GM19455 (cell line): ENCODE measurements around the gene STX10.
A peak's percentile ranks its signal among the peaks of the same experiment; 100 is the strongest.

Experiments
- ATAC-seq: cut with Tn5 transposase; IDR thresholded peaks from one replicate; pipeline ENCODE4 v1.9.1; 2021; ENCODE audit not compliant: unreplicated experiment

Gene STX10

DNA sequence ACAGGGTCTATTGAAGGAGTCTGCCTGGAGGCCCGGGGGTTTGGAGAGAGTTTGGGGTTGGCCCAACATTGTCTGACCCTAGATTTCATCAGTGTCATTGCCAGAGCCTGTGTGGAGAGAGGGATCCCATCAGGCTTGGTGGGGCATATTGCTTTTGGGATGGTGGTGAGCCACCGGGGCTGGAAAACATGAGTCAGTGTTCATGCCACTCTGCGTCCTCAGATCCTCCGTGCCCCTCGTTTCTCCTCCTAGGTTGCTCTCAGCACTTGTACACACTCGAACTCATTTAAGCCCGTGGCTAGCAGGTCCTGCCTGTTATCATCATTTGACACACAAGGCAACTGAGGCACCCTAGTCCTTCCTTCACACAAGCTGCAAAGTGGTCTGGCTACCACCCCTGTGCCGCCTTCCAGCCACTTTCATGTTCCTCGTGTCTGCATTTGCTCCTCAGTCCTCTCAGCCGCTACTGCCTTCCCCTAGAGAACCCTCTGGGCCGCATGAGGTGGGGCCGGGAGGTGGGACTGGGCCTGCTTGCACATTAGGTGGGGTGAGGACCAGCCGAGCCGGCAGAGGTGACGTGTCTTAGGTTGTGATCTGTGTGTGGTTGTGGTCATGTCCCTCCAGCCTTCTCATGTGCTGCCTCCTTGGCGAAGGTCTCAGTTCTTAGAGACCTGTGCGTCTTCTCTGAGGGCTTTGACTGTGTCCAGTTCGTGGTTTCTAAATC lies 28.5 kb downstream of the STX10 start:
- no peak for ATAC-seq

DNA sequence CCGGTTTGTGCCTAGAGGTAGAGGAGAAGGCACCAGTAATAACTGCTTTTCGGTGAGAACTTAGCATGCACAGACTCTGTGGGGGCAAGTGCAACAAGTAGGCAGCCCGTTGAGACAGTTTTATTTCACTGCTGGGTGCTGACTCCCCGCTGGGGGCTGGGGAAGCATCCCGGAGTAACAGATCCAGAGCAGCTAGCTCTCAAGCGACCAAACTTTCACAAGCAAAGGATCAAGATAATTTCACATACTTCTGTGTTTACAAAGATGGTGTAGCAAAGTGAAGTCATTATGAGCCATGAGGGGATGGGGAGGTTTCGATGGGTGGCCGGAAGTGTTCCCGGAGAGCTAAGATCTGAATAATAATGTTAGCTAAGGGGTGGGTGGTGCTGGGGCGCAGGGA lies 29.4 kb downstream of the STX10 start:
- ATAC-seq, result no peak

DNA sequence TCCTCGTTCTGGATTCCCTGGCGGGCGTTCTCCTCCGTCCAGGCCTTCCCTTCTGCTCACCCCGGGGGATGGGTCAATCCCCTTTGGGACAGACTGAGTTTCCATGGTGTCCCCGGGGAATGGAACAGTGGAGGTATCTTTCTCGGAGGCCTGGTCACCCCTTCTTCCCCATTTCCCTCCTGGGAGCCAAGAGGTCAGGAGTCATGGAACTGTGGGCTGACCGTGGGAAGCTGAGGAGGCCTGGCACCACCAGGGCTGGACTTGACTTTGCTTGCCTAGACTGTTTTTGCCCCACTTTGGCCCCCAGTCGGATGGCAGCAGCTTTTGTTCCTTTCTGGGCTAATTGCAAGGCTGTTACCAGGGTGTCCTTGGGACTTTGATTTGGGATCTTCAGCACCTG lies 30.1 kb downstream of the STX10 start:
- ATAC-seq, result no peak

DNA sequence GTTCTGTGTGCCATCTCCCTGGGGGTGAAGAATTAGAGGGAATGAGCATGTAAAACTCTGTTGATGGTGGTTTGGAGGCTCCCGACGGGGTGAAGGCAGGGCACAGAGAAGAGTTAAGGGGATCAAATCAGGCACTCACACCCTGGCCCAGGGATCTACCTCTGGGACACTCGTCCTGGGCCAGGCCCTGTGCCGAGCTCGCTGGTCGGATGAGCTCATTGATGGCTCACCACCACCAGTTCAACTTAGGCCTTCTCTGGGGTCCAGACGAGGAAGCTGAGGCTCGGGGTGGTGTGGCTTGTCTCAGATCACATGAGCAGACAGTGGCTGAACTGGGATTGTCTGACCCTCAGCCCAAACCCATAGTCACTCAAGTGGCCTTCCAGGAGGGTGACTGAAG lies 30.5 kb downstream of the STX10 start:
- no peak for ATAC-seq

DNA sequence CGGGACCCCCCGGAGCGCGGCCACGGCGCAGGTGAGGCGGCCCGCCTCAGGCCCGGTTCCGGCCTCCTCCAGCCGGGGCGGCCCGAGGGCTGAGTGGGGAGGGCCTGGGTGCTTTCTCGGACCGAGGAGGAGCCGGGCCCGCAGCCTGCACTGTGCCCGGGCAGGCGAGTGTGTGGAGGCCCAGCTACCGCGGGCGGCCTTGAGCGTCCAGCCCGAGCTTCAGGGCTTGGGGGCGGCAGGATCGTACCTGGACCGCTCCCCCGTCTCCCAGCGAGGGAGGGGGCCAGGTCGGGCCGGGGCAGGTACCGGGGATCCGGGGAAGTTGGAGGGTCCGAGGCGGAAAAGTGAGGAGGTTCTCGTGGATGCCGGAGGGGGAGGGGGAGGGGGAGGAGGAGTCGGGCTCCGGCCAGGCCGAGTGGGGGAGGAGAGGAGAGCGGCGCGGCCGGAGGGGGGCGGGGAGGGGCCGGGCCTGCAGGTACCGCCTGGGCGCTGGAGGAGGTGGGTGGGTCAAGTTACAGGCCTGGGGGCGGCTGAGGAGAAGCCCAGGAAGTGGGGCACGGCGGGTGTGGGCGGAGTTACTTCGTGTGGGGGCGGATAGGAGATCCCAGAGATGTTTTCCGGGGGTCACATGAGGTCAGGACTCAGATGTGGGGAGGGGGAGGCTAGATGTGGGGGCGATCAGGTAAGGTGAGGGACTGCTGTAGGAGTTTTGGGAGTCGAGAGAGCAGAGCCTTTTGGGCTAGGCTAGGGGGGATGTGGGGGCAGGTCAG lies 31.6 kb downstream of the STX10 start:
- no peak for ATAC-seq

DNA sequence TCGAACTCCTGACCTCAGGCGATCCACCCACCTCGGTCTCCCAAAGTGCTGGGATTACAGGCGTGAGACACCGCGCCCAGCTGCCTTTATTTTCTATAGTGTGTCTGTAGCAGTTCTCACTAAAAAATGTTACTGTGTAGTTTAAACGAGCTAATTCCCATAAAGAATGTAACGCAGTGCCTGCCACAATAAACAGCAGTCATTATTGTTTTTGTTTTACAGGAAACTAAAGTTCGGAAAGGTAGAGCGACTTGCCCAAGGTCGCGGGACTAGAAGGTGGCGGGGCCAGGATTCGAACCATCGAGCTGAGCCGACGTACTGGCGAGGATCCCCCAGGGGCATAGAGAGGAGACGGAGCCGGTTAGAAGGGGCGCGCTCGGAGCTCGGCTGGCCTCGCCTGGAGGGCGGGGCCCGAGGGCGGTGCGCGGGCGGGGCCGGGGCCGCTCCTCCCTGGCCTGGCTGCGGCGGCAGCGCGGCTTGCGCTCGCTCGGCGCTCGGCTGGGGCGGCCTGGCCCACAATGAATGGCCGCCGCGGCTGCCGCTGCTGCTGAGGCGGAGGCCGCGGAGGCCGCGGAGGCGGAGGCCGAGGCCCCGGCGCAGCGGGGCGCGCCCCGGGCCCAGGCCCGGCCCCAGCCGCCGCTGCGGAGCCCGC lies 32.3 kb downstream of the STX10 start, which contains the start of gene NACC1:
TSS of gene NACC1 (plus strand) at position 493 of the 652 bp plus-strand sequence. CDS start 16,944 bp downstream, outside the sequence.
- no peak for ATAC-seq

DNA sequence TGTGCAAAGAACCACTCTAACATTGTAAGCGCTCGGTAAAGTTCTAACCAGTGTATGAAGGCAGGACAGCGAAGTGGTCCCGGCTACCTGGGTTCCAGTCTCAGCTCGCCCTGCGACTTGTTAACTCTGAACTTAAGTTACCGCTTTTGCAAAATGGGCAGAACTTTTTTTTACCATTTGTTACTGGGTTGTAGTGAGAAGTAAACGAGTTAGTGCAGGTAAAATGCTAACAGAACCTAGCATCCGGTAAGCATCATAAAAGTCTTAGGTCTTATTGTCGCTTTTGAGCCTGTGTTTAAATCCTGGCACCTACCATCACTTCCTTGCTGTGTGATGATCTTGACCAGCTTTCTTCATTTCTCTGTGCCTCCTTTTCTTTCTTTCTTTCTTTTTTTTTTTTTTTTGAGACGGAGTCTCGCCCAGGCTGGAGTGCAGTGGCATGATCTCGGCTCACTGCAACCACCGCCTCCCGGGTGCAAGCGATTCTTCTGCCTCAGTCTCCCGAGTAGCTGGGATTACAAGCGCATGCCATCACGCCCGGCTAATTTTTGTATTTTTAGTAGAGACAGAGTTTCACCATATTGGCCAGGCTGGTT lies 32.9 kb downstream of the STX10 start:
- ATAC-seq, result no peak

DNA sequence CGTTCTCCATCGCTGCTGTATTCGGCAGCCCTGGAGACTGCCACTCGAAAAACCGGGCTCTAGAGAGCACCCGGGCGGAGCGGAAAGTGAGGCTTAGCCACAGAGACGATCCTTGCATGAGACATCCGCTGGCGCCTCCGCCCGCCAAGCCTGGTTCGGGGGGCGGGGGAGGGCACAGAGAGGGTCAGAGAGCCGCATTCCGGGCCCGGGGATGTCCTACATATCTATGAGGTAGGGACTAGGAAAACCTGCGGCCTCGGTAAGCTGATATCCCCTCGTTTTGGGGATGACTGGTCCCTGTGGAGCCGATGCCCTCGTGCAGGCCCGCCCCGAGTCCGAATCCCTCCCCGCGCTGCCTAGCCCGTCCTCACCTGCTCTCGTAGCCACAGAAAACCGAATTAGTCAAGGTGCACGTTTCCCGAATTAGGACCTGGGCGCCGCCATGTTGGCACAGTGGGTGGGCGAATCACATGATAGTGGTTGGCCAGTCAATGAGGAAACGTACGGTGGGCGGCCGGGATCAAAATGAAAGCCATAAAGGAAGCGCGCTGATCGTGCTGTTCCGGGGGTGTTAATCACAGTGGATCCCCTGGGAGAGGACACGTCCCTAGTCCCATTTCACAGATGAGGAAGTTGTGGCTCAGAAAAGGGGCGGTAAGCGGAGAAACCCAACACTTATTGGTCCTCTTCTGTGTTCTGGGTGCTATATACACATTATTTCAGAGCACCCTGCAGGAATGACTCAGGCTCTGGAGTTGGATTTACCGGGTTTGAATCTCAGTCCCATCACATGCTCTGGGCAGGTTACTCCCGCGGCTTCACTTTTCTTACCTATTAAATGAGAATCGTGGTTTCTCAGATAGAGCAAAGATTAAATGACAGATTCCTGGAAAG lies 33.6 kb downstream of the STX10 start, which contains the start of gene TRMT1:
TSS of gene TRMT1 (minus strand) at position 459 of the 894 bp plus-strand sequence. CDS start at position 118, 341 bp downstream.
- peak; percentile 53 for ATAC-seq

DNA sequence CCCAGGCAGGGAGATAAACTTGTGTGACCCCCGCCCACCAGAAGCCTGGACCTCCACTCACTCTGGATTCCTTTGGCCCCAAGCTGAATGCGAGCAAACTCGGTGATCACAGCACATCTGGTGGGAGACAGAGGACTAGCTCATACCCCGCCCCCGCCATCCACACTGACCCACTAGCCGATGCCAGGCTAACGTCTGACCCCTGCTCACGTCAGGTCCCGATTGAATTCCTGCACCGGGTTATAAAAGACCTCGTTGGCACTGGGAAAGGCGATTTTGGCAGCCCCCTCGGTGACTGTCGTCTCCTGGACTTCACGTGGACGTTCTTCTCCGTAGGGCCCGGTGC lies 34.3 kb downstream of the STX10 start:
- no peak for ATAC-seq

DNA sequence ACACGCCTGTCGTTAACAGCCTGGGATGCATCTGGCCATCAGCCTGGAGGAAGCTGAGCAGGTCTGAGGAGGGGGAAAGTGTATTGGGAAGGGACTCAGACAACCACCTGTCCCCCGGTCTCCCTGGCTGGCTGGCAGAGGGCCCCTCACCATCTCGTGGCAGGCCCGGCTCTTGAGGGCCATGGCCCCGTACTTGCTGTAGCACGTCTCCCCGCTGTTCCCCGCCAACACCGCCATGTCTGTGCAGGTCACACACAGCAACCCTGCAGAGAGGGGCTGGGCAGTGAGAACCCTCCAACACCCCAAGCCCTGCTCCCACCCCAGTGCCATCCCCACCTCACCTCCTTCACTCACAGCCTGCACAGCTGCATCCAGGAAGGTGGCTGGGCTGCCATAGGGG lies 37.6 kb downstream of the STX10 start:
- no peak for ATAC-seq

DNA sequence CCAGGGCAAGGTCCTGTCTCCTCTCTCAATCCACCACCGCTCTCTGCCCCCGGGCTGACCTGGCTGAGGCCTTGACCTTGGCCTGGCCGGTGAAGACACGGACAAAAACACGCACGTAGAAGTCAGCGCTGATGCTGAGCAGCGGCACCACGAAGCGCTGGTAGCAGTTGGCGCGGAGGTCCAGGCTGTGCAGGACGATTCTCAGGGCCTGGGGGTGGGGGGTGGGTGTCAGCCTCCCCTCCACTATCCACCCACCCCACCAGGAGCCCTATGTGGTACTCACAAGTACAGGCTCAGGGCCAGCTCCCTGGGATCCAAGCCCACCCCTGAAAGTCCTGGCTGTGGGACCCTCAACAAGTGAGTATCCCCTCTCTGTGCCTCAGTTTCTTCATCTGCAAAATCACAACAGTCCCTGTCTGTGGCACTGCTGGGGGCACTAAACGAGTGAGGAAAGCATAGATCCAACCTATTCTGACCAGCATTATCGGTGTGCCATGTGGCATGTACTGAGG lies 40.0 kb downstream of the STX10 start:
- no peak for ATAC-seq

DNA sequence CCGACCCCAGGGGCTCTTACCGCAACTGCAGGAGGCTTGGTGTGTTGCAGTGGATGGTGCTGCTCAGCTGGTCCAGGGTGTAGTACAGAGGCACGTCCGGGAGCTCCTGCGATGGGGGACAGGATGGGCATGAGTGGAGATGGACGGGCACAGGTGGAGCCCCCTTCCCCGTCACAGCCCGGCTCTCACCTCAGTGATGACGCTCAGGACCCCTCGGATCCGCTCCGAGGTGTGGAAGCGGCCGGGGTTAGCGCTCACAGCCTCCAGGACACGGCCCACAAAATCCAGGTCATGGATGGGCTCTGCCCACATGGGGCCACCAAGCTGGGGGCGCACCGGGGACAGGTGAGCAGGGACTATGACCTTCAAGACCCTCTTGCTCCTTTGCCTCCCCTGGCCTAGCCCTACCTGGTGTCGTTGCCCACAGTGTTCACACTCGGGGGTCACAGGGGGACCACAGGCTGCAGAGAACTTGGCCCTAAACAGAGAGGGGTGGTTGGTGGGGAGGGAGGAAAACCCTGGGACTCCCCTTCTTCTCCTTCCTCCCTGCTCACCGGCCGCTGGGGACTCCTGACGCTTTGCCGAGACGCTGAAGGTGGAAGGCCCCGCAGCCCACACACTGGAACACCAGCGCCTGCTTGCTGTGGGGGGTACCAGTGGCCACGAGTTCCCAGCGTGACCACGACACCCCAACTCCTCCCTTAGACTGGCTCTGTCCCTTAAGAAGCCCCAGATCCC lies 40.6 kb downstream of the STX10 start:
- no peak for ATAC-seq

DNA sequence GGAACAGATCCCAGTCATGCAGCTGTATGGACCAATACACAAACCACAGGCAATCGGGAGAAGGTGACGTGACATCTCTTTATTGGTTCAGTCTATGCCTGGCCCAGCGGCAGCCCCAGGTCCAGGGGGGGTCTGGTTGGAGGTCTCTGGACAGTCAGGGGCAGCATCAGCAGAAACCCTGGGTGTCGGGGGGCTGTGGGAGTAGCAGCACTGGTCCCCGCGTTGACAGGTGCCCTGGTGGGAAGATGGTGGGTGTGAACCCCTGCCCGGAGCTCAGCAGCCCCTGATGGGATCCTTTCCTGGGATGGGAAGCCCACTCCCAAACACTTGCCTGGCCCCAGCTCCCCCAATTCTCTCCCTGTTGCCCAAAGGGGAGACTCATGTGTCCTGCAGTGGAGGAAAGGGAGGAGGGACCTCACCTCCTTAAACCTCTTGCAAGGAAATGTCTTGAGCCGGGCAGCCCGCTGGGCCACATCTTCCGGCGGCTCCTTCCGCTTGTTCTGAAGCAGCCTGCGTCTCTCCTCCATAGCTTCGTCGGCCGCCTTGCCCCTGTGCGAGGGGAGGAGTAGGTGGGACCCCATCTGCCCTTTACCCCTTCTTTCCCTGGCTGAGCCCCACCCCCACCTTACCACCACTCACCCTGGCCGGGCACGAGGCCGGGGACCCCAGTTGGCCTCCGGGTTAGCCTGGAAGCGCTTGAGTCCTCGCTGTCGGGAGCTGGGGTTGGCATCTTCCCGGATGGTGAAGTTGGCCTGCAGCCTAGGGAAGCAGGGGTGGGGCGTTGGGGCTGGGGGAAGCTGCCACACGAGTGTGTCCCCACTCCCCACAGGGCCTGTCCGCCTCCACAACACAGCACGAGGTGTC lies 45.1 kb downstream of the STX10 start:
- ATAC-seq, result peak; percentile 11

DNA sequence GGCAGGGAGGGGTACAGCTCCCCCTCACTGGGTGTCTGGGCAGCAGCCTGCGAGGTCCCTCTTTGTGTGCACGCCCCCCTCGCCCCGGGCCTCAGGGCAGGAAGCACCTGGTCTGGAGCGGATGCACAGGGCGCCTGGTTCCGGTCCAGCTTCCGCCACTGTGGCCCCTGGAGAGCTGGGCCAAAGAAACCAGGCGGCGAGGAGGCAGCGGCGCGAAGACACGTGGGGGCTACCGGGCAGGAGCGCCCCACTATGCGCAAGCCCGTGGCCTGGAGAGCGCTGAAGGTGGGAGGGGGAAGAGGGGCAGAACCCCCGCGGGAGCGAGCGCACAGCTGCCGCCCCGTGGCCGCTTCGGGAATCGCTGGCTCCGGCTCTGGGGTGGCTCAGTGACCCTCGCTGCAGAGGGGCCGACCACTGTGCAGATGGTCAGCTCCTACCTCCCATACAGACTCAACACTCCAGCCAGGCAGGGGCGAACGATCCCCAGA lies 45.8 kb downstream of the STX10 start:
- peak; percentile 34 for ATAC-seq

DNA sequence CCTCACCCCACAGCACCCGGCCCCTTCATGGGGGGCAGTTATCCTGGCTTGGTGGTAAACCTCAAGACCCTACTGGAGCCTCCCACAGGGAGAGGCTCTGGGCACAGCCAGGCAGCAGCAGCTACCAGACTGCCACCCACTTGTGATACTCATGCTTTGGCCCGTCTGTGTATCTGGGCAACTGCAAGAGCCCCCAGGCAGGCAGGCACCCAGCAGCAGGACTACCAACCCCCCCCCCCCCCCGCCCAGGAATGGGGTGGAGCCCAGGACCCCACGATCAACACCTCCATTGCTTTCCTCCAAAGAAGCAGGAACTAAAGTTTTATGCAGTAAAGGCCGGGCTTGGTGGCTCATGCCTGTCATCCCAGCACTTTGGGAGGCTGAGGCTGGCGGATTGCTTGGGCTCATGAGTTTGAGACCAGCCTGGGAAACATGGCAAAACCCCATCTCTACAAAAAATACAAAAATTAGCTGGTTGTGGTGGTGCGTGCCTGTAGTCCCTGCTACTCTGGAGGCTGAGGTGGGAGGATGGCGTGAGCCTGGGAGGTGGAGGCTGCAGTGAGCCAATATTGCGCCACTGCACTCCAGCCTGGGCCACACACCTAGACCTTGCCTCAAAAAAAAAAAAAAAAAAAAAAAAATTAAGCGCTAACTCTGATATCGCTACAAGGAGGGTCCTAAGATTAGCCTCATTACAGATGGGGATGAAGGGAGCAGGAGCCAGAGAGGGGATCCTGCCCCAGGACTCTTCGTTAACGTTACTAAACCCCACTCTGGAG lies 46.4 kb downstream of the STX10 start:
- ATAC-seq, result no peak

DNA sequence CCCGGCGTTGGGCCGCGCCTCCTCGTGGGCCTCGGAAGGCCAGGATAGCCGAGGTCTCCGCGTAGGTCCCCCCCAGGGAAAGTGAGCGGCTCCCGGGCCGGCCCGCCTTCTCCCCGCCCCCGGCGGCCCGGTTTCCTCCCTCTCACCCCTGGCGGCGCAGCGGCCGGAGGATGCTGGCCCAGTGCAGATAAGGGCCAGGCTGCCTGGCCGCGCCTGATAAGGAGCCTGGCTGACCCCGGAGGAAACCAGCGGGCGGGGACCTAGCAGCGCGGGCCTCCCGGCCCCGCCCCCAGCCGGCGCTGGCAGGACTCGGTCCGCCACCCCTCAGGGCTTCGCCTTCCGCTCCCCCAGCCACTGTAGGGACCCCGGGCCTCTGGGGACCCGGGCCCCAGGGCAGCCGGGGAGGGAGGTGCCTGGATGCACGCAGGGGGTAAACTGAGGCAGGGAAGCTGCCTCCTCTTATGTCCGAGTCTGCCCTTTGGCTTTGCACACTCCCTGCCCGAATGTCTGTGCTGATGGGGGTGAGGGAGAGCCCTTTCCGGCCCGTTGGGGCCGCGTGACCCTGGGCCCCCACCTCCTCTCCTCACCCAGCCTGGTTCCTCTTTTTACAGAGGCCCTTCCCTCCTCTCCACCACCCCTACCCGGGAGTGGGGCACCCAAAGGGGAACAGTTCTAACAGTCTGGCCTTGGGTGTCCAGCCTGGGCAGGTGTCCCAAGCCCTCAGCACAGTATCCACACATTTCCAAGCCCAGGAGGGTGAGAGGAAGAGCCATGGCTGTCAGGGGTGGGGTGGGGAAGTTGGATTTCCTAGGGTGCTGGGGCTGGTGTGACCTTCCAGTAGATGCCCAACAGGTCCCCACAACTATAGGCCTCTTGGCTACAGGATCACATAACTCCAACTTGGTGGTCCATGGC lies 47.3 kb downstream of the STX10 start, which contains the start of gene LYL1:
TSS of gene LYL1 (minus strand) at position 193 of the 915 bp plus-strand sequence. CDS start 1,687 bp downstream, outside the sequence.
- ATAC-seq, result no peak

DNA sequence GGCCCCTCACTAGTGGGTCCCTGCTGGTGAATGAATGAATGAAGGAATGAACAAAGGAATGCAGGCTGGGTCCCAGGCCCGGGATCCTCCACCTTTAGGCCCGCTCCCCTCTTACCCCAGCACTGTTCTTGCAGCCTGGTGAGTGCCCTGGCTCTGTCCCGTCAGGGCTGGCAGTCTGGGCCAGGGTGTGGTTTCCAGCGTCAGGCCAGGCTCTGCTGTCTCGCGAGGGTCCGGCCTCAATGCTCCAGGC lies 47.8 kb downstream of the STX10 start:
- ATAC-seq, result no peak
